Stimulated activated CD8-positive, alpha-beta memory T cell treated with anti-CD3 and anti-CD28 coated beads, Interleukin-15, amount 100 ng/mL, for 1 hour (primary cell): ENCODE results near the gene FLNB.
"Not testable (repeated sequence)": the region's sequence is repeated elsewhere in the genome, so short reads cannot be mapped to it uniquely, and the experiment has no call there.

Experiments
- DNase-seq: peaks from one replicate; pipeline ENCODE4 v3.0.0-alpha.2; 2020; ENCODE audit warnings: low read depth

Gene FLNB

GRCh38 chr3:57980416-57980815 lies 27.8 kb upstream of the FLNB start:
- DNase-seq = no peak

- no peak for DNase-seq
These were observed 26.6 kb upstream of the FLNB start for GRCh38 chr3:57981483-57982087.

GRCh38 chr3:57982561-57983243 lies 25.5 kb upstream of the FLNB start:
- no peak for DNase-seq

- DNase-seq = peak; percentile 9
These were observed 24.3 kb upstream of the FLNB start for GRCh38 chr3:57983734-57984518.

- DNase-seq = no peak
These were observed 22.8 kb upstream of the FLNB start for GRCh38 chr3:57985176-57985983.

- DNase-seq = no peak
These were observed 22.3 kb upstream of the FLNB start for GRCh38 chr3:57985984-57986246.

GRCh38 chr3:57986261-57986660 lies 22.0 kb upstream of the FLNB start:
- DNase-seq = no peak

- not testable (repeated sequence) for DNase-seq
These were observed 19.0 kb upstream of the FLNB start for GRCh38 chr3:57989198-57989597.

GRCh38 chr3:57989646-57990045 lies 18.6 kb upstream of the FLNB start:
- DNase-seq = no peak

- no peak for DNase-seq
These were observed 15.6 kb upstream of the FLNB start for GRCh38 chr3:57992452-57993213.

- DNase-seq = no peak
These were observed 9.6 kb upstream of the FLNB start for GRCh38 chr3:57998366-57999283.

GRCh38 chr3:57999417-58000115 lies 8.7 kb upstream of the FLNB start:
- DNase-seq = no peak

GRCh38 chr3:58000306-58001085 lies 7.7 kb upstream of the FLNB start:
- no peak for DNase-seq

GRCh38 chr3:58001086-58001467 lies 7.1 kb upstream of the FLNB start:
- DNase-seq = no peak

- no peak for DNase-seq
These were observed 6.2 kb upstream of the FLNB start for GRCh38 chr3:58001979-58002378.

- DNase-seq = no peak
These were observed 5.1 kb upstream of the FLNB start for GRCh38 chr3:58003093-58003492.

- DNase-seq = no peak
These were observed 3.2 kb upstream of the FLNB start for GRCh38 chr3:58004973-58005372.

- DNase-seq = no peak
These were observed 2.6 kb upstream of the FLNB start for GRCh38 chr3:58005669-58006068.

- no peak for DNase-seq
These were observed 1.6 kb upstream of the FLNB start for GRCh38 chr3:58006661-58007060.
